K562 (cell line): Measurements from ENCODE around the gene COA5. TPM values are rescaled to one million over a fixed set of nuclear protein-coding genes. Genes with fewer than 3 reads are reported as not detected.
A peak's percentile ranks its signal among the peaks of the same experiment; 100 is the strongest.

ENCODE experiments used
- AFF4 ChIP-seq: sonication (generic); formaldehyde crosslinking; IDR thresholded peaks from 2 replicates; pipeline ENCODE4 v1.8.0; 2023; ENCODE audit warnings: mild to moderate bottlenecking, missing genetic modification reagents
- BRD9 ChIP-seq: fragments of 450-650 bp; IDR thresholded peaks from 2 replicates; pipeline ENCODE4 v1.6.1; 2018; ENCODE audit warnings: low read depth; ENCODE audit not compliant: partially characterized antibody
- EGR1 ChIP-seq: fragments of 450-650 bp; conservative IDR thresholded peaks from 2 replicates; pipeline ENCODE4 v1.6.1; 2017; ENCODE audit warnings: mild to moderate bottlenecking
- HNRNPL ChIP-seq: fragments of 200-400 bp; formaldehyde crosslinking; IDR thresholded peaks from 2 replicates; pipeline ENCODE4 v1.6.1; 2017; ENCODE audit warnings: low read depth, mild to moderate bottlenecking, low read length
- KLF6 ChIP-seq: fragments of 250-450 bp; sonication (Bioruptor Pico); IDR thresholded peaks from 2 replicates; pipeline ENCODE4 v1.4.0; 2020; ENCODE audit warnings: mild to moderate bottlenecking, moderate library complexity, borderline replicate concordance
- TEAD1 ChIP-seq, 2 experiments: fragments of 450-650 bp in 1 of 2; sonication (generic) in 1 of 2; formaldehyde crosslinking; IDR thresholded peaks; 2 replicates each; pipeline versions ENCODE4 v1.4.0 to v1.8.0; 2020 to 2022; ENCODE audit warnings: mild to moderate bottlenecking in 2 of 2, missing genetic modification reagents in 1 of 2
- ZBTB11 ChIP-seq, 3 experiments: fragments of 200-800 bp in 1 of 3; fragments of 250-450 bp in 1 of 3; fragments of 450-650 bp in 1 of 3; sonication (Bioruptor Pico) in 1 of 3; sonication (Bioruptor generic) in 1 of 3; formaldehyde crosslinking in 1 of 3; IDR thresholded peaks; 2 replicates each; pipeline versions ENCODE4 v1.6.1 to v1.8.0; 2016 to 2022; ENCODE audit warnings: mild to moderate bottlenecking in 2 of 3, missing genetic modification characterization in 2 of 3, missing compliant biosample characterization in 1 of 3, moderate library complexity in 1 of 3
- ZBTB40 ChIP-seq, 2 experiments: fragments of 450-650 bp in 1 of 2; sonication (generic) in 1 of 2; formaldehyde crosslinking in 1 of 2; IDR thresholded peaks; 2 replicates each; pipeline versions ENCODE4 v1.7.1 to v1.9.0; 2016 to 2022; ENCODE audit warnings: inconsistent platforms in 1 of 2, mild to moderate bottlenecking in 1 of 2, missing genetic modification reagents in 1 of 2
- polyA plus RNA-seq, 8 experiments: library from polyadenylated mRNA; depleted of rRNA in 4 of 8; stranded (reverse) in 5 of 8; unstranded in 3 of 8; fragments of >200 nt; fragmentation: Nextera tagmentation in 2 of 8; fragmentation: Illumina TruSeq in 1 of 8; extraction: Ambion mirVana in 2 of 8; extraction: Trizol in 1 of 8; gene quantifications; 2 replicates each; pipeline versions ENCODE4 v1.2.1 to v1.2.3, GENCODE V29; 2011 to 2014; ENCODE audit warnings: inconsistent platforms in 1 of 8, missing spikeins in 1 of 8
- total RNA-seq, 7 experiments: library from RNA; depleted of rRNA in 6 of 7; stranded (reverse); fragments of >200 nt in 6 of 7; fragmentation: Illumina TruSeq in 2 of 7; extraction: Trizol in 2 of 7; gene quantifications; 2 replicates each; pipeline versions ENCODE4 v1.2.1 to v1.2.3, GENCODE V29; 2011 to 2021; ENCODE audit warnings: low replicate concordance in 1 of 7

The COA5 gene
- total and polyA plus RNA-seq, 9 of the 15 experiments (the other 6 are each of a cell fraction or from before 2014, with no cell fraction given) = 17.9 to 77.6 (median 33.4) TPM

- TF ChIP-seq AFF4 = peak; percentile 87
- 0 out of 2 replicates have a peak, but pooled peaks have one; percentile 61 for TF ChIP-seq KLF6
- 0 out of 2 replicates have a peak, but pooled peaks have one; percentile 14 for TF ChIP-seq EGR1
- TF ChIP-seq HNRNPL = no peak
- peak; percentile 58 for TF ChIP-seq BRD9
- TF ChIP-seq ZBTB40 (IDR thresholded peaks at IDR 0.05) = peak; percentile 98
- TF ChIP-seq ZBTB40 (CRISPR knock-in tag; IDR thresholded peaks at IDR 0.05) = no peak
- TF ChIP-seq ZBTB11 (CRISPR knock-in tag; IDR thresholded peaks at IDR 0.05) = peak; percentile 87 to 97 (median 95); a peak in 5 of 6 replicates
- TF ChIP-seq TEAD1 (CRISPR knock-in tag; IDR thresholded peaks at IDR 0.05) = peak in 1 of 2 experiments; percentile 15; a peak in 1 of 4 replicates
Measured at GRCh38 chr2:98608116-98608961, at the start of gene COA5, which contains the start of gene UNC50 (continued).
